Measurements from ENCODE around the gene ADK. TPM values are rescaled to one million over a fixed set of nuclear protein-coding genes. Genes with fewer than 3 reads are reported as not detected.
"Not testable (repeated sequence)": the region's sequence is repeated elsewhere in the genome, so short reads cannot be mapped to it uniquely, and the experiment has no call there.

Gene ADK
- total RNA-seq, 3 donors from 2014 or later = 13.8 to 24.0 (median 22.9) TPM

GRCh38 chr10:74488907-74489306 lies 337.9 kb downstream of the ADK start:
- Histone ChIP-seq H3K4me3 (no peak overlapping the region), H3K9me3 (no peaks in the 10 kb centered on the region), H3K36me3 (ENCODE audit: low read depth) (no peaks in the 10 kb centered on the region), H3K4me1 (ENCODE audit: low read depth) (no peaks in the 10 kb centered on the region)
- DNase-seq (no peak), ATAC-seq (no peak)
- intact Hi-C loops (cut with DNase I, micrococcal nuclease) = no loop called here
- TF ChIP-seq, protein P1, sequence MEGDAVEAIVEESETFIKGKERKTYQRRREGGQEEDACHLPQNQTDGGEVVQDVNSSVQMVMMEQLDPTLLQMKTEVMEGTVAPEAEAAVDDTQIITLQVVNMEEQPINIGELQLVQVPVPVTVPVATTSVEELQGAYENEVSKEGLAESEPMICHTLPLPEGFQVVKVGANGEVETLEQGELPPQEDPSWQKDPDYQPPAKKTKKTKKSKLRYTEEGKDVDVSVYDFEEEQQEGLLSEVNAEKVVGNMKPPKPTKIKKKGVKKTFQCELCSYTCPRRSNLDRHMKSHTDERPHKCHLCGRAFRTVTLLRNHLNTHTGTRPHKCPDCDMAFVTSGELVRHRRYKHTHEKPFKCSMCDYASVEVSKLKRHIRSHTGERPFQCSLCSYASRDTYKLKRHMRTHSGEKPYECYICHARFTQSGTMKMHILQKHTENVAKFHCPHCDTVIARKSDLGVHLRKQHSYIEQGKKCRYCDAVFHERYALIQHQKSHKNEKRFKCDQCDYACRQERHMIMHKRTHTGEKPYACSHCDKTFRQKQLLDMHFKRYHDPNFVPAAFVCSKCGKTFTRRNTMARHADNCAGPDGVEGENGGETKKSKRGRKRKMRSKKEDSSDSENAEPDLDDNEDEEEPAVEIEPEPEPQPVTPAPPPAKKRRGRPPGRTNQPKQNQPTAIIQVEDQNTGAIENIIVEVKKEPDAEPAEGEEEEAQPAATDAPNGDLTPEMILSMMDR (IDR thresholded peaks at IDR 0.05) = no peak

DNA sequence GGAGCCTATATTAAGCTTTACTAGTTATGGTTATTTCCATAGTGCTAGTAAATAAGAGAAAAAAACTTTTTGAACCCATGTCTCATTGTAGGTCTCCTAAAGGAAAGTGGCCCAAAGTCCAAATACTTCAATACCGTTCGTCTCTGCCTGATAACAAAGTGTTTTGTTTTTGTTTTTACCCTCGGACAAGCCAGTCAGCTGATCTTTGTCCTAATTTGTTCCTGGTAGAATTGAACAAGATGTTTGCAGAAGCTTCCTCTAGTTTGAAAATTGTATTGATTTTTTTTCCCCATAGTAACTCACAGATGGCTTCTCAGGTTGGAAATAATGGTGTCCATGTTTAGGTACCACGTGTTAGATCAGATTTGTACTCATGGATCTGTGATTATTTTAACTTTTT lies 339.5 kb downstream of the ADK start:
- Histone ChIP-seq H3K4me3 (no peak overlapping the region), H3K36me3 (ENCODE audit: low read depth) (no peaks in the 10 kb centered on the region), H3K9me3 (no peaks in the 10 kb centered on the region), H3K4me1 (ENCODE audit: low read depth) (no peaks in the 10 kb centered on the region)
- TF ChIP-seq, protein P1 (IDR thresholded peaks at IDR 0.05) = no peak
- ATAC-seq = no peak
- DNase-seq = no peak
- intact Hi-C loops (cut with DNase I, micrococcal nuclease) = no loop called here

DNA sequence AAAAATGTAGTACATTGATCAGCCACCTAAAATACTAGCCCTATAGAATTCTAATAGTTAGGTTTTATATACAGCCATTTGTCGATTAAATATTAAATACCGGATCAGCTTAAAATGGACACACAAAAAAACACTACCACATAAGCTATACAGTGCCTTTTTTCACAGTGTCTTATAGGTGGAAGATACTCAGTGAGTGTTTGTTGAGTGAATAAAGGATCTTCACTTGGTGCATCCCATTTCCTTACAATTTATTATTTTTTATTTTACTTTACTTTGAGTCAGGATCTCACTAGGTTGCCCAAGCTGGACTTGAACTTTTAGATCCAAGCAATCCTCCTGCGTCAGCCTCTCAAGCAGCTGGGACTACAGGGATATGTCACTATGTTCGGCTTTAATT lies 340.0 kb downstream of the ADK start:
- H3K36me3 ChIP-seq (ENCODE audit: low read depth) = no peaks in the 10 kb centered on the region
- H3K9me3 ChIP-seq = no peaks in the 10 kb centered on the region
- TF ChIP-seq, protein P1 (IDR thresholded peaks at IDR 0.05) = no peak
- intact Hi-C loops (cut with DNase I, micrococcal nuclease) = no loop called here
- H3K4me1 ChIP-seq (ENCODE audit: low read depth) = no peaks in the 10 kb centered on the region
- no peak overlapping the region for H3K4me3 ChIP-seq
- DNase-seq = no peak
- no peak for ATAC-seq

GRCh38 chr10:74496276-74496675 lies 345.3 kb downstream of the ADK start:
- intact Hi-C loops (cut with DNase I, micrococcal nuclease); H3K36me3 ChIP-seq (ENCODE audit: low read depth); H3K4me3 ChIP-seq; ATAC-seq; DNase-seq; H3K9me3 ChIP-seq; H3K4me1 ChIP-seq (ENCODE audit: low read depth): not testable (repeated sequence)

- H3K36me3 ChIP-seq (ENCODE audit: low read depth); ATAC-seq; H3K9me3 ChIP-seq; H3K4me3 ChIP-seq; intact Hi-C loops (cut with DNase I, micrococcal nuclease); DNase-seq; H3K4me1 ChIP-seq (ENCODE audit: low read depth): not testable (repeated sequence)
Observed at GRCh38 chr10:74498664-74499063, 347.6 kb downstream of the ADK start.

- Histone ChIP-seq H3K4me3 (no peak overlapping the region), H3K4me1 (ENCODE audit: low read depth) (no peaks in the 10 kb centered on the region), H3K9me3 (no peaks in the 10 kb centered on the region), H3K36me3 (ENCODE audit: low read depth) (no peaks in the 10 kb centered on the region)
- intact Hi-C loops (cut with DNase I, micrococcal nuclease) = no loop called here
- no peak for DNase-seq
- TF ChIP-seq, protein P1 (IDR thresholded peaks at IDR 0.05) = no peak
- ATAC-seq = no peak
Observed at GRCh38 chr10:74500026-74500704, 349.1 kb downstream of the ADK start.

GRCh38 chr10:74500816-74501215 lies 349.8 kb downstream of the ADK start:
- TF ChIP-seq, protein P1 (IDR thresholded peaks at IDR 0.05) = no peak
- no peaks in the 10 kb centered on the region for H3K4me1 ChIP-seq (ENCODE audit: low read depth)
- H3K4me3 ChIP-seq = no peak overlapping the region
- ATAC-seq = no peak
- H3K9me3 ChIP-seq = no peaks in the 10 kb centered on the region
- H3K36me3 ChIP-seq (ENCODE audit: low read depth) = no peaks in the 10 kb centered on the region
- DNase-seq = no peak
- intact Hi-C loops (cut with DNase I, micrococcal nuclease) = no loop called here
